HCT116 (cell line): ENCODE results near the gene GLOD4.

Experiments used
- CEBPB ChIP-seq: IDR thresholded peaks from 2 replicates; pipeline ENCODE4 v1.6.1; 2012; ENCODE audit warnings: low read depth
- EZH2 ChIP-seq: fragments of 200-600 bp; sonication (generic); IDR thresholded peaks from 2 replicates; pipeline ENCODE4 v1.6.1; 2017; ENCODE audit warnings: antibody characterized with exemption, mixed run types
- JUND ChIP-seq: IDR thresholded peaks from 2 replicates; pipeline ENCODE4 v1.6.1; 2012
- POLR2A ChIP-seq: IDR thresholded peaks from 2 replicates; pipeline ENCODE4 v1.7.0; 2011; ENCODE audit warnings: borderline replicate concordance; ENCODE audit not compliant: insufficient read depth, insufficient read length; ENCODE audit errors: extremely low read depth
- POLR2AphosphoS5 ChIP-seq: IDR thresholded peaks from 2 replicates; pipeline ENCODE4 v1.6.1; 2011; ENCODE audit warnings: mild to moderate bottlenecking, low read depth, low read length, moderate library complexity
- RAD21 ChIP-seq: IDR thresholded peaks from 2 replicates; pipeline ENCODE4 v1.6.1; 2012; ENCODE audit warnings: low read depth, mild to moderate bottlenecking
- SIN3A ChIP-seq: IDR thresholded peaks from 2 replicates; pipeline ENCODE4 v1.6.1; 2012; ENCODE audit warnings: low read depth
- YY1 ChIP-seq: IDR thresholded peaks from 2 replicates; pipeline ENCODE4 v1.6.1; 2011; ENCODE audit warnings: low read length, low read depth, moderate library complexity, mild to moderate bottlenecking; ENCODE audit not compliant: insufficient replicate concordance; ENCODE audit errors: extremely low read depth
- ZFX ChIP-seq: fragments of 450-650 bp; IDR thresholded peaks from 2 replicates; pipeline ENCODE4 v1.6.1; 2017
- ZNF274 ChIP-seq: fragments of 200-500 bp; sonication (Bioruptor generic); IDR thresholded peaks from 2 replicates; pipeline ENCODE4 v1.6.1; 2014; ENCODE audit warnings: mild to moderate bottlenecking, low read depth, low read length, inconsistent platforms
- TF ChIP-seq, protein P1 (sequence below), 3 experiments: fragments of 200-600 bp in 1 of 3; sonication (generic) in 1 of 3; IDR thresholded peaks in 2 of 3; conservative IDR thresholded peaks in 1 of 3; 2 replicates each; pipeline ENCODE4 v1.5.1; 2012 to 2017; ENCODE audit warnings: low read depth in 2 of 3, low read length in 2 of 3, antibody characterized with exemption in 1 of 3, borderline replicate concordance in 1 of 3, control low read depth in 1 of 3, mild to moderate bottlenecking in 1 of 3, mixed read lengths in 1 of 3, mixed run types in 1 of 3, moderate library complexity in 1 of 3; ENCODE audit not compliant: insufficient read depth in 1 of 3
- TF ChIP-seq, protein P2 (sequence below): IDR thresholded peaks from 2 replicates; pipeline ENCODE4 v1.6.1; 2012
- TF ChIP-seq, protein P3 (sequence below): IDR thresholded peaks from 2 replicates; pipeline ENCODE4 v1.6.1; 2012

DNA sequence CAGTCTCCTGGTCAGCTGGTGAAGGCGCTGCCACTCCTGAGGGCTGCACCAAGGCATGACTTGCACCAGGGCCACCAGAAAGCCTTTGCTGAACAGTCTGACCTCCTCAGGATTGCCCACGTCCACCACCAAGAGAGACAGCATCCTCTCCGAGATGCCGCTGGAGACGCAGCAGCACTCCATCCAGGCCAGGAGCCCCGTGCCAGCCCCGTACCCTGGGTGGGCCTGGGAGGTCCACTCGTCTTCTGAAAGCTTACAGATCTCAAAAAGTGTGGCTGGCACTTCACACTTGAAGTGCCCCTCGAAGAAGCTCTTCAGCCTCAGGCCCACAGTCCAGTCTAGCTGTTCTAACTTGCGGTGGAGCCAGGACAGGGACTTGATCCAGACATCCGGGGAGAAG, 36.7 kb downstream of the GLOD4 start:
- TF ChIP-seq RAD21 (no peak), CEBPB (no peak), ZNF274 (no peak), EZH2 (no peak), POLR2A (no peak), SIN3A (no peak), POLR2AphosphoS5 (no peak), ZFX (no peak), JUND (no peak), YY1 (no peak)
- TF ChIP-seq, protein P1, sequence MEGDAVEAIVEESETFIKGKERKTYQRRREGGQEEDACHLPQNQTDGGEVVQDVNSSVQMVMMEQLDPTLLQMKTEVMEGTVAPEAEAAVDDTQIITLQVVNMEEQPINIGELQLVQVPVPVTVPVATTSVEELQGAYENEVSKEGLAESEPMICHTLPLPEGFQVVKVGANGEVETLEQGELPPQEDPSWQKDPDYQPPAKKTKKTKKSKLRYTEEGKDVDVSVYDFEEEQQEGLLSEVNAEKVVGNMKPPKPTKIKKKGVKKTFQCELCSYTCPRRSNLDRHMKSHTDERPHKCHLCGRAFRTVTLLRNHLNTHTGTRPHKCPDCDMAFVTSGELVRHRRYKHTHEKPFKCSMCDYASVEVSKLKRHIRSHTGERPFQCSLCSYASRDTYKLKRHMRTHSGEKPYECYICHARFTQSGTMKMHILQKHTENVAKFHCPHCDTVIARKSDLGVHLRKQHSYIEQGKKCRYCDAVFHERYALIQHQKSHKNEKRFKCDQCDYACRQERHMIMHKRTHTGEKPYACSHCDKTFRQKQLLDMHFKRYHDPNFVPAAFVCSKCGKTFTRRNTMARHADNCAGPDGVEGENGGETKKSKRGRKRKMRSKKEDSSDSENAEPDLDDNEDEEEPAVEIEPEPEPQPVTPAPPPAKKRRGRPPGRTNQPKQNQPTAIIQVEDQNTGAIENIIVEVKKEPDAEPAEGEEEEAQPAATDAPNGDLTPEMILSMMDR (IDR thresholded peaks at IDR 0.05 in 2 of 3, conservative IDR thresholded peaks at IDR 0.05 in 1 of 3; ENCODE audit: borderline replicate concordance in 1 of 3, insufficient read depth in 1 of 3, low read depth in 2 of 3, low read length in 2 of 3): no peak
- TF ChIP-seq, protein P2, sequence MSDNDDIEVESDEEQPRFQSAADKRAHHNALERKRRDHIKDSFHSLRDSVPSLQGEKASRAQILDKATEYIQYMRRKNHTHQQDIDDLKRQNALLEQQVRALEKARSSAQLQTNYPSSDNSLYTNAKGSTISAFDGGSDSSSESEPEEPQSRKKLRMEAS: no peak
- TF ChIP-seq, protein P3, sequence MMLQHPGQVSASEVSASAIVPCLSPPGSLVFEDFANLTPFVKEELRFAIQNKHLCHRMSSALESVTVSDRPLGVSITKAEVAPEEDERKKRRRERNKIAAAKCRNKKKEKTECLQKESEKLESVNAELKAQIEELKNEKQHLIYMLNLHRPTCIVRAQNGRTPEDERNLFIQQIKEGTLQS: no peak
